Small intestine (tissue), 7 donors: ENCODE results near the gene CTNNA3. TPM values are rescaled to one million over a fixed set of nuclear protein-coding genes. Genes with fewer than 3 reads are reported as not detected.

Experiments
- DNase-seq, 2 donors: peaks; one replicate each; pipeline versions ENCODE4 v3.0.0 to v3.0.0-alpha.2; 2013
- FAIRE-seq: peaks from 2 replicates; lab custom pipeline; 2012; peaks lifted over from hg19 to GRCh38; lab: Jason Lieb, UNC
- H3K27ac ChIP-seq, 3 donors: one replicate each; pipeline ENCODE4 v1.5.1; 2013; ENCODE audit warnings: low read length in 2 of 3, mild to moderate bottlenecking in 2 of 3, control low read depth in 1 of 3, inconsistent platforms in 1 of 3, low read depth in 1 of 3, moderate library complexity in 1 of 3
- H3K27me3 ChIP-seq, 3 donors: one replicate each; pipeline ENCODE4 v1.6.1; 2013; ENCODE audit warnings: low read length in 3 of 3, inconsistent platforms in 1 of 3; ENCODE audit not compliant: control insufficient read depth in 3 of 3, insufficient read depth in 3 of 3
- H3K36me3 ChIP-seq, 3 donors: one replicate each; pipeline ENCODE4 v1.6.1; 2013; ENCODE audit warnings: low read length in 3 of 3, inconsistent platforms in 1 of 3, low read depth in 1 of 3, mild to moderate bottlenecking in 1 of 3, moderate library complexity in 1 of 3; ENCODE audit not compliant: control insufficient read depth in 3 of 3, insufficient read depth in 2 of 3
- H3K4me1 ChIP-seq, 3 donors: one replicate each; pipeline ENCODE4 v1.6.1; 2013; ENCODE audit warnings: low read length in 2 of 3, inconsistent platforms in 1 of 3, low read depth in 1 of 3, mild to moderate bottlenecking in 1 of 3, moderate library complexity in 1 of 3; ENCODE audit not compliant: control insufficient read depth in 3 of 3, insufficient read depth in 2 of 3
- H3K4me3 ChIP-seq, 3 donors: one replicate each; pipeline ENCODE4 v1.5.1; 2013; ENCODE audit warnings: low read length in 3 of 3, control low read depth in 1 of 3, inconsistent platforms in 1 of 3, low read depth in 1 of 3, mild to moderate bottlenecking in 1 of 3, moderate library complexity in 1 of 3
- H3K9me3 ChIP-seq, 2 donors: one replicate each; pipeline ENCODE4 v1.6.1; 2013; ENCODE audit warnings: low read depth in 1 of 2, low read length in 1 of 2; ENCODE audit not compliant: control insufficient read depth in 2 of 2, insufficient read depth in 1 of 2
- WGBS, 3 donors: extraction: QIAGEN DNeasy Blood & Tissue Kit; methylation state at CpG; one replicate each; pipeline ENCODE4 v1.1.7; 2013; 5-methylcytosine and 5-hydroxymethylcytosine counted together
- polyA plus RNA-seq, 4 donors: library from polyadenylated mRNA; stranded (reverse) in 3 of 4; unstranded in 1 of 4; fragments of 200-250 nt in 3 of 4; fragments of 120-200 nt in 1 of 4; gene quantifications; one replicate each; pipeline versions ENCODE4 v1.2.1 to v1.2.3, GENCODE V29; 2013
- donor health status: healthy with polysubstance abuse.
- donor health status: control.
- donor health status: control.
- donor health status: Bipolar disorder and iron deficiency.
- donor health status: healthy.

CTNNA3 gene
- polyA plus RNA-seq, 4 donors, result 0.24 to 0.38 TPM; not detected in 2

- WGBS, 3 donors, result 32 to 68% (median 59%) methylated on average over 1 of the region's 1 CpG
- Histone ChIP-seq H3K27ac (no peak overlapping the region), H3K4me3 (no peak overlapping the region), H3K27me3 (no peaks in the 10 kb centered on the region), H3K36me3 (no peaks in the 10 kb centered on the region), H3K9me3 (peaks cover 0 to 8% of the 10 kb centered on the region in 2 donors), H3K4me1 (no peaks in the 10 kb centered on the region)
- no peak for FAIRE-seq
- no peak for DNase-seq
These were observed 1650.1 kb downstream of the CTNNA3 start for GRCh38 chr10:66045859-66046258.

- peaks cover 0 to 8% of the 10 kb centered on the region in 2 donors for H3K9me3 ChIP-seq
- 72 to 81% (median 80%) methylated on average over 3 of the region's 3 CpGs for WGBS, 3 donors
- H3K36me3 ChIP-seq, result no peaks in the 10 kb centered on the region
- H3K27ac ChIP-seq, result no peak overlapping the region
- no peaks in the 10 kb centered on the region for H3K27me3 ChIP-seq
- FAIRE-seq (no peak), DNase-seq (no peak)
- H3K4me1 ChIP-seq, result no peaks in the 10 kb centered on the region
- H3K4me3 ChIP-seq, result no peak overlapping the region
These were observed 1654.2 kb downstream of the CTNNA3 start for GRCh38 chr10:66041771-66042170.

- Histone ChIP-seq H3K4me1 (no peaks in the 10 kb centered on the region), H3K36me3 (no peaks in the 10 kb centered on the region), H3K27ac (no peak overlapping the region), H3K27me3 (no peaks in the 10 kb centered on the region), H3K9me3 (peaks cover 0 to 3% of the 10 kb centered on the region in 2 donors), H3K4me3 (no peak overlapping the region)
- 63 to 86% (median 79%) methylated on average over 1 of the region's 1 CpG for WGBS, 3 donors
- DNase-seq, result no peak
- no peak for FAIRE-seq
These were observed 1657.4 kb downstream of the CTNNA3 start for GRCh38 chr10:66038623-66039022.

GRCh38 chr10:66026321-66026720, 1669.7 kb downstream of the CTNNA3 start:
- H3K4me3 ChIP-seq, result no peak overlapping the region
- H3K27me3 ChIP-seq, result no peaks in the 10 kb centered on the region
- FAIRE-seq (no peak), DNase-seq (no peak)
- H3K27ac ChIP-seq, result no peak overlapping the region
- peaks cover 0 to 1% of the 10 kb centered on the region in 2 donors for H3K9me3 ChIP-seq
- WGBS, 3 donors, result 85 to 95% (median 90%) methylated on average over 2 of the region's 2 CpGs
- no peaks in the 10 kb centered on the region for H3K36me3 ChIP-seq
- no peaks in the 10 kb centered on the region for H3K4me1 ChIP-seq

GRCh38 chr10:66025186-66025585, 1670.8 kb downstream of the CTNNA3 start:
- Histone ChIP-seq H3K4me1 (no peaks in the 10 kb centered on the region), H3K4me3 (no peak overlapping the region), H3K27ac (no peak overlapping the region), H3K36me3 (no peaks in the 10 kb centered on the region), H3K27me3 (no peaks in the 10 kb centered on the region), H3K9me3 (no peaks in the 10 kb centered on the region)
- no peak for FAIRE-seq
- no peak for DNase-seq

GRCh38 chr10:66021423-66021822, 1674.6 kb downstream of the CTNNA3 start:
- H3K36me3 ChIP-seq, result no peaks in the 10 kb centered on the region

GRCh38 chr10:66008221-66008620, 1687.8 kb downstream of the CTNNA3 start:
- H3K27ac ChIP-seq, result no peak overlapping the region
- H3K36me3 ChIP-seq, result no peaks in the 10 kb centered on the region
- no peaks in the 10 kb centered on the region for H3K27me3 ChIP-seq
- no peaks in the 10 kb centered on the region for H3K9me3 ChIP-seq
- no peak for FAIRE-seq
- H3K4me3 ChIP-seq, result no peak overlapping the region
- no peak for DNase-seq
- H3K4me1 ChIP-seq, result no peaks in the 10 kb centered on the region
- 83 to 88% (median 87%) methylated on average over 5 of the region's 5 CpGs for WGBS, 3 donors

More at GRCh38 chr10:66021423-66021822, 1674.6 kb downstream of the CTNNA3 start:
- Histone ChIP-seq H3K4me3 (no peak overlapping the region), H3K9me3 (no peaks in the 10 kb centered on the region), H3K27ac (no peak overlapping the region), H3K4me1 (no peaks in the 10 kb centered on the region), H3K27me3 (no peaks in the 10 kb centered on the region)
- DNase-seq, result no peak
- no peak for FAIRE-seq
- WGBS, 3 donors, result 49 to 60% (median 54%) methylated on average over 2 of the region's 2 CpGs

- FAIRE-seq, result no peak
- no peak for DNase-seq
- 75 to 83% (median 78%) methylated on average over 4 of the region's 4 CpGs for WGBS, 3 donors
These were observed 1689.6 kb downstream of the CTNNA3 start for GRCh38 chr10:66006411-66006810.

GRCh38 chr10:65993451-65993850, 1702.5 kb downstream of the CTNNA3 start:
- no peaks in the 10 kb centered on the region for H3K27me3 ChIP-seq
- H3K9me3 ChIP-seq, result peaks cover 0 to 17% of the 10 kb centered on the region in 2 donors
- H3K4me3 ChIP-seq, result no peak overlapping the region
- no peak for FAIRE-seq
- no peaks in the 10 kb centered on the region for H3K36me3 ChIP-seq
- no peak for DNase-seq
- H3K27ac ChIP-seq, result no peak overlapping the region
- H3K4me1 ChIP-seq, result no peaks in the 10 kb centered on the region

More at GRCh38 chr10:66006411-66006810, 1689.6 kb downstream of the CTNNA3 start:
- no peaks in the 10 kb centered on the region for H3K4me1 ChIP-seq
- no peaks in the 10 kb centered on the region for H3K36me3 ChIP-seq
- H3K27me3 ChIP-seq, result no peaks in the 10 kb centered on the region
- H3K27ac ChIP-seq, result no peak overlapping the region
- no peak overlapping the region for H3K4me3 ChIP-seq
- H3K9me3 ChIP-seq, result no peaks in the 10 kb centered on the region
